ENCODE data around the gene IFT122.

- TF ChIP-seq CTCF (IDR thresholded peaks at IDR 0.05; ENCODE audit: insufficient read depth, low read length) (no peak), REST (IDR thresholded peaks at IDR 0.05; ENCODE audit: insufficient replicate concordance, low read depth) (no peak), POLR2AphosphoS5 (IDR thresholded peaks at IDR 0.05; ENCODE audit: low read depth) (no peak)
Observed at GRCh38 chr3:129542747-129543146, 102.7 kb downstream of the IFT122 start.
